Measurements from ENCODE around the gene NRXN3.

The NRXN3 gene

GRCh38 chr14:78762331-78762730 lies 592.2 kb downstream of the NRXN3 start:
- no peak for TF ChIP-seq CTCF (IDR thresholded peaks at IDR 0.05; ENCODE audit: borderline replicate concordance, control extremely low read depth, extremely low read depth, insufficient read depth, missing control alignments)
- in situ Hi-C loops (cut with MboI; ENCODE audit: low sequenced_read_pairs, unreplicated experiment), result no loop called here
- no peak for DNase-seq (ENCODE audit: low spot score)

- TF ChIP-seq CTCF (IDR thresholded peaks at IDR 0.05; ENCODE audit: borderline replicate concordance, control extremely low read depth, extremely low read depth, insufficient read depth, missing control alignments), result no peak
- DNase-seq (ENCODE audit: low spot score), result no peak
- in situ Hi-C loops (cut with MboI; ENCODE audit: low sequenced_read_pairs, unreplicated experiment), result no loop called here
Observed at GRCh38 chr14:78763746-78764145, 593.6 kb downstream of the NRXN3 start.

GRCh38 chr14:78764240-78764639 lies 594.1 kb downstream of the NRXN3 start:
- TF ChIP-seq CTCF (IDR thresholded peaks at IDR 0.05; ENCODE audit: borderline replicate concordance, control extremely low read depth, extremely low read depth, insufficient read depth, missing control alignments), result no peak
- in situ Hi-C loops (cut with MboI; ENCODE audit: low sequenced_read_pairs, unreplicated experiment), result no loop called here
- DNase-seq (ENCODE audit: low spot score), result no peak

- no peak for TF ChIP-seq CTCF (IDR thresholded peaks at IDR 0.05; ENCODE audit: borderline replicate concordance, control extremely low read depth, extremely low read depth, insufficient read depth, missing control alignments)
- DNase-seq (ENCODE audit: low spot score), result no peak
- in situ Hi-C loops (cut with MboI; ENCODE audit: low sequenced_read_pairs, unreplicated experiment), result no loop called here
Observed at GRCh38 chr14:78764645-78765044, 594.5 kb downstream of the NRXN3 start.

GRCh38 chr14:78767436-78767835 lies 597.3 kb downstream of the NRXN3 start:
- DNase-seq (ENCODE audit: low spot score), result no peak
- in situ Hi-C loops (cut with MboI; ENCODE audit: low sequenced_read_pairs, unreplicated experiment), result no loop called here

GRCh38 chr14:78782551-78782950 lies 612.4 kb downstream of the NRXN3 start:
- DNase-seq (ENCODE audit: low spot score), result no peak
- TF ChIP-seq CTCF (IDR thresholded peaks at IDR 0.05; ENCODE audit: borderline replicate concordance, control extremely low read depth, extremely low read depth, insufficient read depth, missing control alignments), result no peak
- in situ Hi-C loops (cut with MboI; ENCODE audit: low sequenced_read_pairs, unreplicated experiment), result no loop called here

More at GRCh38 chr14:78767436-78767835, 597.3 kb downstream of the NRXN3 start:
- no peak for TF ChIP-seq CTCF (IDR thresholded peaks at IDR 0.05; ENCODE audit: borderline replicate concordance, control extremely low read depth, extremely low read depth, insufficient read depth, missing control alignments)

GRCh38 chr14:78785265-78785664 lies 615.1 kb downstream of the NRXN3 start:
- no peak for TF ChIP-seq CTCF (IDR thresholded peaks at IDR 0.05; ENCODE audit: borderline replicate concordance, control extremely low read depth, extremely low read depth, insufficient read depth, missing control alignments)
- in situ Hi-C loops (cut with MboI; ENCODE audit: low sequenced_read_pairs, unreplicated experiment), result no loop called here
- no peak for DNase-seq (ENCODE audit: low spot score)
